Esophagus squamous epithelium (tissue), 5 donors: ENCODE results near the gene ARL4C. TPM values are rescaled to one million over a fixed set of nuclear protein-coding genes. Genes with fewer than 3 reads are reported as not detected.

Source experiments
- DNase-seq: peaks from one replicate; lab custom pipeline; 2025; lab: John Stamatoyannopoulos, UW
- H3K27ac ChIP-seq, 4 donors: fragments of 200-600 bp; sonication (generic); one replicate each; pipeline ENCODE4 v1.5.1; 2016 to 2019; ENCODE audit warnings: mild to moderate bottlenecking in 1 of 4
- H3K27me3 ChIP-seq, 4 donors: fragments of 200-600 bp; sonication (generic); 1 replicate in 3 of 4; 2 replicates in 1 of 4; pipeline versions ENCODE4 v1.5.1 to v1.6.0; 2017 to 2021; ENCODE audit warnings: antibody characterized with exemption in 1 of 4
- H3K36me3 ChIP-seq, 3 donors: fragments of 200-600 bp; sonication (generic); one replicate each; pipeline ENCODE4 v1.5.1; 2016 to 2019
- H3K4me1 ChIP-seq, 3 donors: fragments of 200-600 bp; sonication (generic); one replicate each; pipeline ENCODE4 v1.5.1; 2017 to 2019
- H3K4me3 ChIP-seq, 4 donors: fragments of 200-600 bp; sonication (generic); 1 replicate in 3 of 4; 2 replicates in 1 of 4; pipeline ENCODE4 v1.5.1; 2016 to 2019; ENCODE audit warnings: mild to moderate bottlenecking in 2 of 4, moderate library complexity in 1 of 4
- H3K9me3 ChIP-seq, 3 donors: fragments of 200-600 bp; sonication (generic); one replicate each; pipeline ENCODE4 v1.5.1; 2016 to 2019
- POLR2A ChIP-seq, 4 donors: fragments of 450-650 bp; IDR thresholded peaks; one replicate each; pipeline ENCODE4 v1.6.1; 2017; ENCODE audit warnings: antibody characterized with exemption in 4 of 4, mild to moderate bottlenecking in 4 of 4, moderate library complexity in 3 of 4
- WGBS, 2 donors: methylation state at CpG; one replicate each; pipeline ENCODE4 v1.1.5; 2018; 5-methylcytosine and 5-hydroxymethylcytosine counted together
- intact Hi-C: fragments of 100-400 bp; cut with DNase I; formaldehyde crosslinking; loops from one replicate; pipeline ENCODE4 v1.15.0; 2022
- total RNA-seq, 4 donors: library from RNA; depleted of rRNA; stranded (reverse); fragments of >200 nt; gene quantifications; one replicate each; pipeline ENCODE4 v1.1.0, GENCODE V29; 2016
- TF ChIP-seq, protein P1 (sequence below), 6 experiments: fragments of 450-650 bp in 4 of 6; fragments of 200-600 bp in 2 of 6; sonication (generic) in 2 of 6; IDR thresholded peaks; one replicate each; pipeline ENCODE4 v1.5.1; 2016 to 2019; ENCODE audit warnings: antibody characterized with exemption in 6 of 6, mild to moderate bottlenecking in 4 of 6, moderate library complexity in 4 of 6
- donor health status: DM: yes; HTN: yes; CAD: no.

ARL4C gene
- total RNA-seq, 4 donors from 2014 or later, result 11.2 to 27.1 (median 20.0) TPM

DNA sequence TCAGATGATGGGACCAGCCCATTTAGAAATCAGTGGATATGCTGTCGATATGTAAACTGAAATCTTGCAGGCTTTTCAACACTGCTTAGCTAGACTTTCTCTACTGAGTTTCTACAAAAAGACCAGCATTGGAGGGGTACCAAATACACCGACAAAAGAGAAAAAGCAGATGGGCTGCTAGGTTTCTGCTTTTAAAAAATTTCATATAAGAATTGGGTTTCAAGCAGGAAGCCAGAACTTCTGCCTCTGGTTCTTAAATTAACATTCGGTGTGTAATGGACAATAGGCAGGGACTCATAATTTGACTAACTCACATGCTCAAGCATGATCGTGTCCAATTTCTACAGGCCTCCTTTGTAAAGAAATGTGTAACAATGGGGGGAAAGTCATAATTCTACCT, 3.1 kb downstream of the ARL4C start:
- TF ChIP-seq POLR2A (IDR thresholded peaks at IDR 0.05), result no peak
- TF ChIP-seq, protein P1, sequence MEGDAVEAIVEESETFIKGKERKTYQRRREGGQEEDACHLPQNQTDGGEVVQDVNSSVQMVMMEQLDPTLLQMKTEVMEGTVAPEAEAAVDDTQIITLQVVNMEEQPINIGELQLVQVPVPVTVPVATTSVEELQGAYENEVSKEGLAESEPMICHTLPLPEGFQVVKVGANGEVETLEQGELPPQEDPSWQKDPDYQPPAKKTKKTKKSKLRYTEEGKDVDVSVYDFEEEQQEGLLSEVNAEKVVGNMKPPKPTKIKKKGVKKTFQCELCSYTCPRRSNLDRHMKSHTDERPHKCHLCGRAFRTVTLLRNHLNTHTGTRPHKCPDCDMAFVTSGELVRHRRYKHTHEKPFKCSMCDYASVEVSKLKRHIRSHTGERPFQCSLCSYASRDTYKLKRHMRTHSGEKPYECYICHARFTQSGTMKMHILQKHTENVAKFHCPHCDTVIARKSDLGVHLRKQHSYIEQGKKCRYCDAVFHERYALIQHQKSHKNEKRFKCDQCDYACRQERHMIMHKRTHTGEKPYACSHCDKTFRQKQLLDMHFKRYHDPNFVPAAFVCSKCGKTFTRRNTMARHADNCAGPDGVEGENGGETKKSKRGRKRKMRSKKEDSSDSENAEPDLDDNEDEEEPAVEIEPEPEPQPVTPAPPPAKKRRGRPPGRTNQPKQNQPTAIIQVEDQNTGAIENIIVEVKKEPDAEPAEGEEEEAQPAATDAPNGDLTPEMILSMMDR (IDR thresholded peaks at IDR 0.05), result no peak
- intact Hi-C loops, result no loop called here

GRCh38 chr2:234492717-234493485, 4.0 kb downstream of the ARL4C start:
- WGBS, 2 donors, result 41 to 54% methylated on average over 10 of the region's 10 CpGs
- Histone ChIP-seq H3K27me3 (no peaks in the 10 kb centered on the region), H3K9me3 (no peaks in the 10 kb centered on the region), H3K4me1 (peaks cover 6 to 86% (median 11%) of the 10 kb centered on the region in 3 donors), H3K4me3 (peak overlapping the region; percentile 41 to 84 (median 69)), H3K36me3 (peaks cover 0 to 17% (median 0%) of the 10 kb centered on the region in 3 donors), H3K27ac (peak overlapping the region; percentile 27 to 97 (median 74))
- intact Hi-C loops, result no loop called here
- DNase-seq, result no peak
- TF ChIP-seq, protein P1 (IDR thresholded peaks at IDR 0.05), result no peak
- no peak for TF ChIP-seq POLR2A (IDR thresholded peaks at IDR 0.05)

More for the DNA sequence above, 3.1 kb downstream of the ARL4C start:
- 19 to 28% methylated on average over 4 of the region's 4 CpGs for WGBS, 2 donors
- Histone ChIP-seq H3K36me3 (peaks cover 0 to 11% (median 0%) of the 10 kb centered on the region in 3 donors), H3K4me3 (peak overlapping the region; percentile 41 to 84 (median 69)), H3K4me1 (peaks cover 6 to 79% (median 11%) of the 10 kb centered on the region in 3 donors), H3K9me3 (no peaks in the 10 kb centered on the region), H3K27me3 (no peaks in the 10 kb centered on the region), H3K27ac (peak overlapping the region; percentile 30 to 97 (median 93))
- DNase-seq, result no peak

DNA sequence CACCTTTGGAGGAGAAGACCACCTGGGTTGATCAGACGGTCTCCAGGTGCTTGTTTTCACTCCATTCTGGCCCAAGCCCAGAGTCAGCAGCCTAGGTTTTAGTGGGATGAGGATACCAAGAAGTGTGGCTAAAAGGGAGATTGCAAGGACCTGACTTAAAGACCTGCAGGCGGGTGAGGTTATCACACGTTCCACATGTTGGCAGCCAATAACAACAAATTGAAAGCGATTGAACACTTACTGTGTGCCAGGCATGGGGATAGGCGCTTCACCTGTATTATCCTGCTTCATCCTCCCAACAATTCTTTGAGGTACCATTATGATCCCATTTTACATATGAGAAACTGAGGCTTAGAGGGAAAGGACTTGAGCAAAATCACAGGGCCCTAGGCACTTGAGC, 5.0 kb downstream of the ARL4C start:
- H3K4me1 ChIP-seq, result peaks cover 6 to 78% (median 11%) of the 10 kb centered on the region in 3 donors
- no peaks in the 10 kb centered on the region for H3K27me3 ChIP-seq
- no peak for DNase-seq
- H3K27ac ChIP-seq, result peak overlapping the region in 2 of 4 donors; percentile 46 to 97
- H3K4me3 ChIP-seq, result peak overlapping the region in 2 of 4 donors; percentile 70 to 84
- intact Hi-C loops, result no loop called here
- peaks cover 0 to 27% (median 0%) of the 10 kb centered on the region in 3 donors for H3K36me3 ChIP-seq
- TF ChIP-seq POLR2A (IDR thresholded peaks at IDR 0.05), result no peak
- TF ChIP-seq, protein P1 (IDR thresholded peaks at IDR 0.05), result peak in 1 of 6 experiments; percentile 5
- 65 to 84% methylated on average over 5 of the region's 5 CpGs for WGBS, 2 donors
- H3K9me3 ChIP-seq, result no peaks in the 10 kb centered on the region

- TF ChIP-seq, protein P1 (IDR thresholded peaks at IDR 0.05), result no peak
- TF ChIP-seq POLR2A (IDR thresholded peaks at IDR 0.05), result no peak
- Histone ChIP-seq H3K4me1 (peaks cover 6 to 78% (median 11%) of the 10 kb centered on the region in 3 donors), H3K27me3 (no peaks in the 10 kb centered on the region), H3K4me3 (no peak overlapping the region), H3K36me3 (peaks cover 0 to 33% (median 0%) of the 10 kb centered on the region in 3 donors), H3K27ac (peak overlapping the region in 3 of 4 donors; percentile 38 to 52 (median 50)), H3K9me3 (no peaks in the 10 kb centered on the region)
- intact Hi-C loops, result no loop called here
- WGBS, 2 donors, result 39 to 44% methylated on average over 4 of the region's 4 CpGs
- no peak for DNase-seq
Measured at GRCh38 chr2:234491281-234491680, 5.6 kb downstream of the ARL4C start.
